ENCODE measurements around the gene TGM3. TPM values are rescaled to one million over a fixed set of nuclear protein-coding genes. Genes with fewer than 3 reads are reported as not detected.

TGM3 gene
- total RNA-seq, 4 donors from 2014 or later = 0.21 TPM; not detected in 3

DNA sequence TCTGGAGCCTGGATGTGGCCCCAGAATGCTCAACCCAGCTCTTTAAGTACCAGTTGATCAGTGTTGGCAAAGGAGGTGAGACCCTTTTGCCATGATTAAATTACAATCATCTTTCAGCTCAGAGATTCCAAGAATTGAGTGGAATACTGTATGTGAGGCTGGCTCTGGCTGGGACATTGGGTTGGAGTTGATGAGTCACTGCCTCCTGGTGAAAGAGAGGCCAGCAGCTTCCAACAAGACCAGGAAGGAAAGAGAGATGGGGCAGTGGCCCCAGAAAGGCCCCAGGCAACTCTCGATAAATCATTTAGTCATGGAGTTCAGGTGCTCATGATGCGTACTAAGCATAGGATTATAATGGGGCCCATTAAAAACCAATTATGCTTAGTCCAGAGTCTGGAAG lies 87.0 kb downstream of the TGM3 start:
- no peak for TF ChIP-seq POLR2A (IDR thresholded peaks at IDR 0.05)
- TF ChIP-seq, protein P1, sequence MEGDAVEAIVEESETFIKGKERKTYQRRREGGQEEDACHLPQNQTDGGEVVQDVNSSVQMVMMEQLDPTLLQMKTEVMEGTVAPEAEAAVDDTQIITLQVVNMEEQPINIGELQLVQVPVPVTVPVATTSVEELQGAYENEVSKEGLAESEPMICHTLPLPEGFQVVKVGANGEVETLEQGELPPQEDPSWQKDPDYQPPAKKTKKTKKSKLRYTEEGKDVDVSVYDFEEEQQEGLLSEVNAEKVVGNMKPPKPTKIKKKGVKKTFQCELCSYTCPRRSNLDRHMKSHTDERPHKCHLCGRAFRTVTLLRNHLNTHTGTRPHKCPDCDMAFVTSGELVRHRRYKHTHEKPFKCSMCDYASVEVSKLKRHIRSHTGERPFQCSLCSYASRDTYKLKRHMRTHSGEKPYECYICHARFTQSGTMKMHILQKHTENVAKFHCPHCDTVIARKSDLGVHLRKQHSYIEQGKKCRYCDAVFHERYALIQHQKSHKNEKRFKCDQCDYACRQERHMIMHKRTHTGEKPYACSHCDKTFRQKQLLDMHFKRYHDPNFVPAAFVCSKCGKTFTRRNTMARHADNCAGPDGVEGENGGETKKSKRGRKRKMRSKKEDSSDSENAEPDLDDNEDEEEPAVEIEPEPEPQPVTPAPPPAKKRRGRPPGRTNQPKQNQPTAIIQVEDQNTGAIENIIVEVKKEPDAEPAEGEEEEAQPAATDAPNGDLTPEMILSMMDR (IDR thresholded peaks at IDR 0.05) = no peak
- H3K36me3 ChIP-seq = no peaks in the 10 kb centered on the region
- no peaks in the 10 kb centered on the region for H3K27me3 ChIP-seq
- no peaks in the 10 kb centered on the region for H3K9me3 ChIP-seq
- no peak overlapping the region for H3K27ac ChIP-seq
- no peak overlapping the region for H3K4me3 ChIP-seq
- H3K4me1 ChIP-seq = no peaks in the 10 kb centered on the region
- no peak for DNase-seq
- intact Hi-C loops (cut with DNase I; ENCODE audit: low total_unique reads) = no loop called here

GRCh38 chr20:2385026-2385425 lies 89.2 kb downstream of the TGM3 start:
- intact Hi-C loops (cut with DNase I; ENCODE audit: low total_unique reads) = no loop called here
- Histone ChIP-seq H3K27ac (no peak overlapping the region), H3K27me3 (no peaks in the 10 kb centered on the region), H3K4me1 (no peaks in the 10 kb centered on the region), H3K36me3 (no peaks in the 10 kb centered on the region), H3K4me3 (no peak overlapping the region), H3K9me3 (no peaks in the 10 kb centered on the region)
- TF ChIP-seq, protein P1 (IDR thresholded peaks at IDR 0.05) = no peak
- TF ChIP-seq POLR2A (IDR thresholded peaks at IDR 0.05) = no peak
- DNase-seq = no peak

- H3K4me3 ChIP-seq = no peak overlapping the region
- intact Hi-C loops (cut with DNase I; ENCODE audit: low total_unique reads) = no loop called here
- TF ChIP-seq, protein P1 (IDR thresholded peaks at IDR 0.05) = no peak
- no peak for TF ChIP-seq POLR2A (IDR thresholded peaks at IDR 0.05)
- no peaks in the 10 kb centered on the region for H3K36me3 ChIP-seq
- no peaks in the 10 kb centered on the region for H3K4me1 ChIP-seq
- no peaks in the 10 kb centered on the region for H3K9me3 ChIP-seq
- DNase-seq = no peak
- no peaks in the 10 kb centered on the region for H3K27me3 ChIP-seq
- no peak overlapping the region for H3K27ac ChIP-seq
Observed at GRCh38 chr20:2385496-2385895, 89.7 kb downstream of the TGM3 start.

- H3K9me3 ChIP-seq = no peaks in the 10 kb centered on the region
- H3K27ac ChIP-seq = no peak overlapping the region
- H3K36me3 ChIP-seq = no peaks in the 10 kb centered on the region
- TF ChIP-seq POLR2A (IDR thresholded peaks at IDR 0.05) = no peak
- TF ChIP-seq, protein P1 (IDR thresholded peaks at IDR 0.05) = no peak
- no peaks in the 10 kb centered on the region for H3K4me1 ChIP-seq
- no peaks in the 10 kb centered on the region for H3K27me3 ChIP-seq
- no peak for DNase-seq
- H3K4me3 ChIP-seq = no peak overlapping the region
- intact Hi-C loops (cut with DNase I; ENCODE audit: low total_unique reads) = no loop called here
Observed at GRCh38 chr20:2386516-2387179, 90.8 kb downstream of the TGM3 start.

GRCh38 chr20:2387180-2387577 lies 91.4 kb downstream of the TGM3 start:
- TF ChIP-seq, protein P1 (IDR thresholded peaks at IDR 0.05) = no peak
- no peak for TF ChIP-seq POLR2A (IDR thresholded peaks at IDR 0.05)
- Histone ChIP-seq H3K4me3 (no peak overlapping the region), H3K27ac (no peak overlapping the region), H3K36me3 (no peaks in the 10 kb centered on the region), H3K27me3 (no peaks in the 10 kb centered on the region), H3K4me1 (no peaks in the 10 kb centered on the region), H3K9me3 (no peaks in the 10 kb centered on the region)
- intact Hi-C loops (cut with DNase I; ENCODE audit: low total_unique reads) = no loop called here
- no peak for DNase-seq
